Adrenal gland (tissue), 12 donors: ENCODE measurements around the gene HSPBAP1. TPM values are rescaled to one million over a fixed set of nuclear protein-coding genes. Genes with fewer than 3 reads are reported as not detected.

Experiments used
- DNase-seq, 7 donors: peaks; one replicate each; pipeline ENCODE4 v3.0.0-alpha.2; 2019 to 2020
- H3K27ac ChIP-seq, 5 donors: fragments of 200-600 bp; sonication (generic) in 4 of 5; 1 replicate in 3 of 5; 2 replicates in 2 of 5; pipeline versions ENCODE4 v1.5.1 to v1.8.0; 2016 to 2020; ENCODE audit warnings: mild to moderate bottlenecking in 1 of 5
- H3K27me3 ChIP-seq: fragments of 200-600 bp; 2 replicates; pipeline ENCODE4 v1.8.0; 2021
- H3K36me3 ChIP-seq, 2 donors: fragments of 200-600 bp; replicated peaks in 1 of 2; 1 replicate in 1 of 2; 2 replicates in 1 of 2; pipeline versions ENCODE4 v1.5.1 to v1.8.0; 2018 to 2022
- H3K4me1 ChIP-seq, 2 donors: fragments of 200-600 bp; replicated peaks in 1 of 2; 1 replicate in 1 of 2; 2 replicates in 1 of 2; pipeline versions ENCODE4 v1.5.1 to v1.8.0; 2018 to 2021
- H3K4me3 ChIP-seq, 4 donors: fragments of 200-600 bp; sonication (generic) in 3 of 4; one replicate each; pipeline ENCODE4 v1.5.1; 2016 to 2018
- H3K9me3 ChIP-seq, 3 donors: fragments of 200-600 bp; sonication (generic) in 1 of 3; replicated peaks in 1 of 3; 1 replicate in 2 of 3; 2 replicates in 1 of 3; pipeline versions ENCODE4 v1.5.1 to v1.8.0; 2016 to 2021
- CTCF ChIP-seq, 6 experiments: fragments of 450-650 bp in 4 of 6; fragments of 200-600 bp in 2 of 6; sonication (generic) in 1 of 6; IDR thresholded peaks; 1 replicate in 5 of 6; 2 replicates in 1 of 6; pipeline versions ENCODE4 v1.5.1 to v1.8.0; 2016 to 2021; ENCODE audit warnings: antibody characterized with exemption in 6 of 6, mild to moderate bottlenecking in 2 of 6, moderate library complexity in 1 of 6
- POLR2A ChIP-seq, 2 donors: fragments of 450-650 bp; IDR thresholded peaks; one replicate each; pipeline ENCODE4 v1.6.1; 2017; ENCODE audit warnings: antibody characterized with exemption in 2 of 2, mild to moderate bottlenecking in 2 of 2, moderate library complexity in 1 of 2
- WGBS, 4 donors: extraction: QIAGEN DNeasy Blood & Tissue Kit in 2 of 4; methylation state at CpG; one replicate each; pipeline versions ENCODE4 v1.1.5 to v1.1.7; 2013 to 2017; 5-methylcytosine and 5-hydroxymethylcytosine counted together
- intact Hi-C, 2 donors: fragments of 100-400 bp; cut with DNase I; formaldehyde crosslinking; loops; one replicate each; pipeline versions ENCODE4 v1.14.1 to v1.15.0; 2022 to 2023
- polyA plus RNA-seq, 3 donors: library from polyadenylated mRNA; stranded (reverse); fragments of 200-250 nt in 2 of 3; fragments of 350-450 nt in 1 of 3; fragmentation: Illumina TruSeq in 1 of 3; extraction: RNeasy Lipid Tissue Mini Kit (QIAGEN cat#74804) in 1 of 3; gene quantifications; one replicate each; pipeline ENCODE4 v1.2.3, GENCODE V29; 2013 to 2014
- total RNA-seq, 9 donors: library from RNA; depleted of rRNA in 4 of 9; stranded (reverse); fragments of >200 nt in 4 of 9; fragments of 120-200 nt in 1 of 9; fragmentation: NEBNext Ultra II Directional in 1 of 9; extraction: Animal tissue kit (Norgen Biotek cat#: 25700) in 1 of 9; gene quantifications; one replicate each; pipeline versions ENCODE4 v1.1.0 to v1.2.4, GENCODE V29; 2013 to 2023
- donor health status: healthy with polysubstance abuse.
- donor health status: Bipolar disorder and iron deficiency.
- donor health status: DM: yes; HTN: yes; CAD: no.
- donor health status: DM: no; HTN: no; CAD: no.
- donor health status: DM: no; HTN: no; CAD: no.
- donor health status: DM: yes; HTN: yes; CAD: no.

Gene HSPBAP1
- total and polyA plus RNA-seq, 12 donors, result 3.9 to 40.2 (median 10.3) TPM

- intact Hi-C loops, result no loop called here
- Histone ChIP-seq H3K36me3 (peaks cover 0 to 70% of the 10 kb centered on the region in 2 donors), H3K27me3 (no peaks in the 10 kb centered on the region), H3K4me3 (no peak overlapping the region), H3K9me3 (no peaks in the 10 kb centered on the region), H3K27ac (no peak overlapping the region), H3K4me1 (no peaks in the 10 kb centered on the region)
- TF ChIP-seq POLR2A (IDR thresholded peaks at IDR 0.05) (no peak), CTCF (IDR thresholded peaks at IDR 0.05) (no peak)
- WGBS, 4 donors, result 77 to 84% (median 81%) methylated on average over 2 of the region's 2 CpGs
- no peak for DNase-seq
Observed at GRCh38 chr3:122697952-122698620, 95.5 kb downstream of the HSPBAP1 start.

- Histone ChIP-seq H3K27ac (no peak overlapping the region), H3K4me3 (no peak overlapping the region), H3K4me1 (peaks cover 1 to 4% of the 10 kb centered on the region in 2 donors), H3K9me3 (no peaks in the 10 kb centered on the region), H3K27me3 (no peaks in the 10 kb centered on the region), H3K36me3 (peaks cover 0 to 72% of the 10 kb centered on the region in 2 donors)
- intact Hi-C loops, result no loop called here
- DNase-seq, result no peak
- no peak for TF ChIP-seq CTCF (IDR thresholded peaks at IDR 0.05)
- TF ChIP-seq POLR2A (IDR thresholded peaks at IDR 0.05), result no peak
Observed at GRCh38 chr3:122695927-122696561, 97.6 kb downstream of the HSPBAP1 start.

GRCh38 chr3:122694966-122695365 is 98.7 kb downstream of the HSPBAP1 start:
- H3K36me3 ChIP-seq, result peaks cover 0 to 61% of the 10 kb centered on the region in 2 donors
- intact Hi-C loops, result no loop called here

GRCh38 chr3:122692674-122693073 is 101.0 kb downstream of the HSPBAP1 start:
- Histone ChIP-seq H3K4me1 (peaks cover 8 to 9% of the 10 kb centered on the region in 2 donors), H3K4me3 (no peak overlapping the region), H3K36me3 (peaks cover 0 to 46% of the 10 kb centered on the region in 2 donors), H3K9me3 (no peaks in the 10 kb centered on the region), H3K27ac (no peak overlapping the region), H3K27me3 (no peaks in the 10 kb centered on the region)
- TF ChIP-seq POLR2A (IDR thresholded peaks at IDR 0.05) (no peak), CTCF (IDR thresholded peaks at IDR 0.05) (no peak)
- intact Hi-C loops, result no loop called here
- WGBS, 4 donors, result 87 to 93% (median 91%) methylated on average over 3 of the region's 3 CpGs
- no peak for DNase-seq

More at GRCh38 chr3:122694966-122695365, 98.7 kb downstream of the HSPBAP1 start:
- no peak for DNase-seq
- H3K27ac ChIP-seq, result no peak overlapping the region
- no peak overlapping the region for H3K4me3 ChIP-seq
- TF ChIP-seq CTCF (IDR thresholded peaks at IDR 0.05) (no peak), POLR2A (IDR thresholded peaks at IDR 0.05) (no peak)
- H3K4me1 ChIP-seq, result peaks cover 4% of the 10 kb centered on the region in 2 donors
- 80 to 92% (median 90%) methylated on average over 7 of the region's 7 CpGs for WGBS, 4 donors
- no peaks in the 10 kb centered on the region for H3K9me3 ChIP-seq
- no peaks in the 10 kb centered on the region for H3K27me3 ChIP-seq
